Esophagus (tissue), 2 donors: ENCODE data around the gene PLXNC1. TPM values are rescaled to one million over a fixed set of nuclear protein-coding genes. Genes with fewer than 3 reads are reported as not detected.

Experiments
- H3K27ac ChIP-seq, 2 donors: one replicate each; pipeline ENCODE4 v1.5.1; 2013; ENCODE audit warnings: low read depth in 2 of 2, mild to moderate bottlenecking in 2 of 2, inconsistent platforms in 1 of 2, low read length in 1 of 2, moderate library complexity in 1 of 2
- H3K27me3 ChIP-seq, 2 donors: one replicate each; pipeline ENCODE4 v1.6.1; 2013; ENCODE audit warnings: low read length in 2 of 2, control low read depth in 1 of 2, mild to moderate bottlenecking in 1 of 2; ENCODE audit not compliant: insufficient read depth in 2 of 2, control insufficient read depth in 1 of 2
- H3K36me3 ChIP-seq, 2 donors: one replicate each; pipeline ENCODE4 v1.6.1; 2013; ENCODE audit warnings: low read length in 1 of 2; ENCODE audit not compliant: control insufficient read depth in 2 of 2, insufficient read depth in 2 of 2
- H3K4me1 ChIP-seq, 2 donors: one replicate each; pipeline ENCODE4 v1.6.1; 2013; ENCODE audit warnings: low read length in 1 of 2; ENCODE audit not compliant: control insufficient read depth in 2 of 2, insufficient read depth in 2 of 2
- H3K4me3 ChIP-seq, 2 donors: one replicate each; pipeline ENCODE4 v1.5.1; 2013; ENCODE audit warnings: low read length in 2 of 2, mild to moderate bottlenecking in 2 of 2, low read depth in 1 of 2, moderate library complexity in 1 of 2
- H3K9me3 ChIP-seq, 2 donors: one replicate each; pipeline ENCODE4 v1.6.1; 2013; ENCODE audit warnings: mild to moderate bottlenecking in 2 of 2, low read depth in 1 of 2, low read length in 1 of 2, moderate library complexity in 1 of 2; ENCODE audit not compliant: control insufficient read depth in 2 of 2, insufficient read depth in 1 of 2
- WGBS, 2 donors: extraction: QIAGEN DNeasy Blood & Tissue Kit; methylation state at CpG; one replicate each; pipeline ENCODE4 v1.1.7; 2013; 5-methylcytosine and 5-hydroxymethylcytosine counted together
- polyA plus RNA-seq, 2 donors: library from polyadenylated mRNA; stranded (reverse); fragments of 200-250 nt; gene quantifications; one replicate each; pipeline ENCODE4 v1.2.3, GENCODE V29; 2013
- donor health status: healthy with polysubstance abuse.
- donor health status: Bipolar disorder and iron deficiency.

The PLXNC1 gene
- polyA plus RNA-seq, 2 donors: 0.24 to 0.41 TPM

GRCh38 chr12:94144781-94145180 is 3.6 kb upstream of the PLXNC1 start:
- no peak overlapping the region for H3K27ac ChIP-seq
- no peaks in the 10 kb centered on the region for H3K9me3 ChIP-seq
- H3K4me3 ChIP-seq: no peak overlapping the region
- 79% methylated on average over 3 of the region's 3 CpGs for WGBS, 2 donors
- no peaks in the 10 kb centered on the region for H3K36me3 ChIP-seq
- peaks cover 3 to 9% of the 10 kb centered on the region in 2 donors for H3K27me3 ChIP-seq
- H3K4me1 ChIP-seq: peaks cover 4 to 6% of the 10 kb centered on the region in 2 donors

- WGBS, 2 donors: 58% methylated on average over 12 of the region's 12 CpGs
- no peak overlapping the region for H3K27ac ChIP-seq
- peaks cover 5 to 9% of the 10 kb centered on the region in 2 donors for H3K27me3 ChIP-seq
- H3K36me3 ChIP-seq: no peaks in the 10 kb centered on the region
- H3K4me3 ChIP-seq: no peak overlapping the region
- H3K9me3 ChIP-seq: no peaks in the 10 kb centered on the region
- H3K4me1 ChIP-seq: peaks cover 4 to 6% of the 10 kb centered on the region in 2 donors
Measured at GRCh38 chr12:94145191-94145983, 3.0 kb upstream of the PLXNC1 start.

- Histone ChIP-seq H3K4me3 (no peak overlapping the region), H3K36me3 (no peaks in the 10 kb centered on the region), H3K27ac (no peak overlapping the region), H3K9me3 (no peaks in the 10 kb centered on the region), H3K27me3 (peaks cover 7 to 9% of the 10 kb centered on the region in 2 donors), H3K4me1 (peaks cover 4 to 6% of the 10 kb centered on the region in 2 donors)
- 78 to 86% methylated on average over 9 of the region's 9 CpGs for WGBS, 2 donors
Measured at GRCh38 chr12:94146166-94146936, 2.0 kb upstream of the PLXNC1 start.

DNA sequence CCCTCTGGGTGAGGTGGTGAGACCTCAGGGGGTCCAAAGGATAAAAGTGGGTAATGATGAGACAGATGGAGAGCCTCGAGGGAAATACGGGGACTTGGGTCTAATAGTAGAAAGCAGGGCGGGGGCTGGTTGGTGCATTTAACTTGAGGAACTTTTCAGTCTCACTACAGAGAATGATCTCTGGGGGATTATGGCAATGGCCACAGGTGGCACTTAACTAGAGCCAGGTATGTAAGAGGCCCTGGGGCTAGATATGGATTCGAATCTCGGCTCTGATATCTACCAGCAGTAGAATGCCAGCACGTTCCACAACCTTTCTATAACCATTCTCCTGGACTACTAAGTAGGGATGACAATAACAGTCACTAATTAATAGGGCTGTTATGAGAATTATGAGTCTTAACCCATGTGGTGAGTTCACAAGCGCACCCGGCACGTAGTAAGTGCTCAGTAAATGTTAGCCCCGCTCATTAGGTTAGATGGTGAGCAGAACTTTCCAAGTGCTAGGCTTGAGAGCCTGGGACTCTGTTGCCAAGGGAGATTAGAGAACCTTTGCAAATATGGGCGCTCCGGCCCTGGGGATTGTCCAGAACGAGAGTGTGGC is 888 bp upstream of the PLXNC1 start:
- 43 to 51% methylated on average over 13 of the region's 13 CpGs for WGBS, 2 donors
- H3K27me3 ChIP-seq: peaks cover 7 to 9% of the 10 kb centered on the region in 2 donors

GRCh38 chr12:94148739-94149118 is 352 bp downstream of the PLXNC1 start:
- Histone ChIP-seq H3K9me3 (no peaks in the 10 kb centered on the region), H3K4me1 (peaks cover 4 to 6% of the 10 kb centered on the region in 2 donors), H3K27me3 (peaks cover 7 to 9% of the 10 kb centered on the region in 2 donors), H3K36me3 (no peaks in the 10 kb centered on the region), H3K4me3 (peak overlapping the region; percentile 40 to 62), H3K27ac (no peak overlapping the region)
- 0 to 1% methylated on average over 47 to 62 of the region's 62 CpGs for WGBS, 2 donors

More for the DNA sequence above, 888 bp upstream of the PLXNC1 start:
- Histone ChIP-seq H3K36me3 (no peaks in the 10 kb centered on the region), H3K9me3 (no peaks in the 10 kb centered on the region), H3K27ac (no peak overlapping the region), H3K4me3 (peak overlapping the region in 1 of 2 donors; percentile 62), H3K4me1 (peaks cover 4 to 6% of the 10 kb centered on the region in 2 donors)

DNA sequence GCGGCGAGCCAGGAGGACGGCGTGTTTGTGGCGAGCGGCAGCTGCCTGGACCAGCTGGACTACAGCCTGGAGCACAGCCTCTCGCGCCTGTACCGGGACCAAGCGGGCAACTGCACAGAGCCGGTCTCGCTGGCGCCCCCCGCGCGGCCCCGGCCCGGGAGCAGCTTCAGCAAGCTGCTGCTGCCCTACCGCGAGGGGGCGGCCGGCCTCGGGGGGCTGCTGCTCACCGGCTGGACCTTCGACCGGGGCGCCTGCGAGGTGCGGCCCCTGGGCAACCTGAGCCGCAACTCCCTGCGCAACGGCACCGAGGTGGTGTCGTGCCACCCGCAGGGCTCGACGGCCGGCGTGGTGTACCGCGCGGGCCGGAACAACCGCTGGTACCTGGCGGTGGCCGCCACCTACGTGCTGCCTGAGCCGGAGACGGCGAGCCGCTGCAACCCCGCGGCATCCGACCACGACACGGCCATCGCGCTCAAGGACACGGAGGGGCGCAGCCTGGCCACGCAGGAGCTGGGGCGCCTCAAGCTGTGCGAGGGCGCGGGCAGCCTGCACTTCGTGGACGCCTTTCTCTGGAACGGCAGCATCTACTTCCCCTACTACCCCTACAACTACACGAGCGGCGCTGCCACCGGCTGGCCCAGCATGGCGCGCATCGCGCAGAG is 873 bp downstream of the PLXNC1 start:
- WGBS, 2 donors: 1 to 2% methylated on average over 62 to 76 of the region's 76 CpGs
- H3K9me3 ChIP-seq: no peaks in the 10 kb centered on the region
- peaks cover 7 to 9% of the 10 kb centered on the region in 2 donors for H3K27me3 ChIP-seq
- H3K4me3 ChIP-seq: peak overlapping the region; percentile 40 to 62
- peaks cover 4 to 6% of the 10 kb centered on the region in 2 donors for H3K4me1 ChIP-seq
- H3K36me3 ChIP-seq: no peaks in the 10 kb centered on the region
- H3K27ac ChIP-seq: no peak overlapping the region

DNA sequence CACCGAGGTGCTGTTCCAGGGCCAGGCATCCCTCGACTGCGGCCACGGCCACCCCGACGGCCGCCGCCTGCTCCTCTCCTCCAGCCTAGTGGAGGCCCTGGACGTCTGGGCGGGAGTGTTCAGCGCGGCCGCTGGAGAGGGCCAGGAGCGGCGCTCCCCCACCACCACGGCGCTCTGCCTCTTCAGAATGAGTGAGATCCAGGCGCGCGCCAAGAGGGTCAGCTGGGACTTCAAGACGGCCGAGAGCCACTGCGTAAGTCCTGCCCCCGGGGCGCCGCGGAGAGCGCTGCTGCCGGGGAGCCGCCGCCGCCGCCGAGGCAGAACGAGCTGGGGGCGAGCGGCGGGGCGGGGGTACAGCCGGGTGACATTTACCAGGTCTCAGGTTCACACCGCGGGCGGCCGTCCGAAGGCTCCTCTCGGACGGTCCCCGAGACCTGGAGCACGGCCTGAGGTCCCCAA is 1.4 kb downstream of the PLXNC1 start:
- Histone ChIP-seq H3K27me3 (peaks cover 7 to 9% of the 10 kb centered on the region in 2 donors), H3K9me3 (no peaks in the 10 kb centered on the region), H3K4me3 (peak overlapping the region; percentile 40 to 62), H3K27ac (no peak overlapping the region), H3K36me3 (no peaks in the 10 kb centered on the region), H3K4me1 (peaks cover 4 to 6% of the 10 kb centered on the region in 2 donors)
- 2% methylated on average over 41 to 49 of the region's 49 CpGs for WGBS, 2 donors

GRCh38 chr12:94150240-94151121 is 2.1 kb downstream of the PLXNC1 start:
- H3K27me3 ChIP-seq: peaks cover 7 to 9% of the 10 kb centered on the region in 2 donors
- H3K9me3 ChIP-seq: no peaks in the 10 kb centered on the region
- peak overlapping the region in 1 of 2 donors; percentile 6 for H3K27ac ChIP-seq
- H3K4me1 ChIP-seq: peaks cover 4 to 6% of the 10 kb centered on the region in 2 donors
- peak overlapping the region; percentile 40 to 62 for H3K4me3 ChIP-seq
- H3K36me3 ChIP-seq: no peaks in the 10 kb centered on the region
- WGBS, 2 donors: 14 to 19% methylated on average over 33 of the region's 33 CpGs
